Measurements from ENCODE around the gene RASL10A. TPM values are rescaled to one million over a fixed set of nuclear protein-coding genes. Genes with fewer than 3 reads are reported as not detected.
"Not testable (repeated sequence)": the region's sequence is repeated elsewhere in the genome, so short reads cannot be mapped to it uniquely, and the experiment has no call there.

The RASL10A gene, protein sequence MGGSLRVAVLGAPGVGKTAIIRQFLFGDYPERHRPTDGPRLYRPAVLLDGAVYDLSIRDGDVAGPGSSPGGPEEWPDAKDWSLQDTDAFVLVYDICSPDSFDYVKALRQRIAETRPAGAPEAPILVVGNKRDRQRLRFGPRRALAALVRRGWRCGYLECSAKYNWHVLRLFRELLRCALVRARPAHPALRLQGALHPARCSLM
- total RNA-seq (2022) (1.6 and 2.2 TPM in 2 replicates), Bru-seq, nascent RNA (percentile 25 among the genes with signal in this experiment), BruChase-seq, experiment 1, labeled RNA remaining after a 6-hour chase (percentile 46 among the genes with signal in this experiment), BruChase-seq, experiment 2, labeled RNA remaining after a 2-hour chase (percentile 32 among the genes with signal in this experiment)
- long read RNA-seq, result 0 reads

DNA sequence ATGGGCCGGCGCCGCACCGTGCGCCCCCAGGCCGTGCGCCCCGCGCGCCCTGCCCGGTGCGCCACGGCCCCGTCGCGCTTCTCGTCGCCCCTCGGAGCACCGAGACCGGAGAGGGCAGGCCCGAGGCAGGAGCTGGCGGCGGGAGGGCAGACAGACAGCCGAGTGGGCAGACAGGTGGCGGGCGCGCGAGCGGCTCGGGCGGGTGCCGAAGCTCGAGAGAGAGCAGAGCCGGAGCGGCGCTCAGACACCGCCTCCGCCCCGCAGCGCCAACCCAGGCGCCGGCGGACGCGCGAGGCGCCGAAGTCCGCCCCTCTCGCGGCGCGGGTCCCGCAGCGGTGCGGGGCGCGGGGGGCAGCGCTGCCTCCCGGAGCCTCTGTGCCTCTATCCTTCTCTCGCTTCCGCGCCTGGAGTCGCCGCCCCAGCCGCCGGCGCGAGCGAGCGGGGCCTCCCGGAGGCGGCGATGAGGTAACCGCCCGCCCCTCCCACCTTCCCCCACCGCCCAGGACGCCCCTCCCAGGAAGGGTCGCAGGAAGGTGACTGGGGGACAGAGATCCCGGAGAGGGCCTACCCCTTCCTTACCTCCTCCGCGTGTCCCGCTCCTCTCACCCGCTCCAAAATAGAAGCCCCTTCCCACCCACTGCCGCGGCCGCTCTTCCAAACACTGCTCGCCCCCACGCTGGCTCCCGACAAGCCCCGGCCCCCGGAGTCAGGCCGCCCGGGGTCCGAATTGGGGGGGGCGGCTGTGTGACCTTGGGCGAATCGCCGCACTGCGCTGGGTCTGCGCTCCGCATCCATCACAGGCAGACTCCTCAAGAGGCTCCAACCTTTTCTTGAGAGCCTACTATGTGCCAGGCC is at the start of gene RASL10A:
RASL10A (minus strand) TSS at position 412 of the 855 bp plus-strand sequence. CDS start 451 bp downstream, outside the sequence.
- Mint-ChIP-seq H3K36me3 (ENCODE audit: insufficient read depth, unreplicated experiment) (peaks cover 25% of the 10 kb centered on the region), H3K27me3 (ENCODE audit: unreplicated experiment) (peaks cover 40% of the 10 kb centered on the region), H3K9me3 (ENCODE audit: low read depth, unreplicated experiment) (no peaks in the 10 kb centered on the region), H3K4me3 (ENCODE audit: low read depth, unreplicated experiment) (peak within 1 kb of the TSS; percentile 38), H3K27ac (ENCODE audit: unreplicated experiment) (no peak within 1 kb of the TSS), H3K4me1 (ENCODE audit: low read depth, unreplicated experiment) (peaks cover 25% of the 10 kb centered on the region)
- CTCF ChIA-PET, result no interaction called here
- TF ChIP-seq, protein P1, sequence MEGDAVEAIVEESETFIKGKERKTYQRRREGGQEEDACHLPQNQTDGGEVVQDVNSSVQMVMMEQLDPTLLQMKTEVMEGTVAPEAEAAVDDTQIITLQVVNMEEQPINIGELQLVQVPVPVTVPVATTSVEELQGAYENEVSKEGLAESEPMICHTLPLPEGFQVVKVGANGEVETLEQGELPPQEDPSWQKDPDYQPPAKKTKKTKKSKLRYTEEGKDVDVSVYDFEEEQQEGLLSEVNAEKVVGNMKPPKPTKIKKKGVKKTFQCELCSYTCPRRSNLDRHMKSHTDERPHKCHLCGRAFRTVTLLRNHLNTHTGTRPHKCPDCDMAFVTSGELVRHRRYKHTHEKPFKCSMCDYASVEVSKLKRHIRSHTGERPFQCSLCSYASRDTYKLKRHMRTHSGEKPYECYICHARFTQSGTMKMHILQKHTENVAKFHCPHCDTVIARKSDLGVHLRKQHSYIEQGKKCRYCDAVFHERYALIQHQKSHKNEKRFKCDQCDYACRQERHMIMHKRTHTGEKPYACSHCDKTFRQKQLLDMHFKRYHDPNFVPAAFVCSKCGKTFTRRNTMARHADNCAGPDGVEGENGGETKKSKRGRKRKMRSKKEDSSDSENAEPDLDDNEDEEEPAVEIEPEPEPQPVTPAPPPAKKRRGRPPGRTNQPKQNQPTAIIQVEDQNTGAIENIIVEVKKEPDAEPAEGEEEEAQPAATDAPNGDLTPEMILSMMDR (IDR thresholded peaks at IDR 0.05; ENCODE audit: unreplicated experiment), result no peak
- intact Hi-C loops (cut with micrococcal nuclease; ENCODE audit: unreplicated experiment), result no loop called here
- DNase-seq, result no peak
- BruUV-seq (replicated peaks), result no TSS peak

DNA sequence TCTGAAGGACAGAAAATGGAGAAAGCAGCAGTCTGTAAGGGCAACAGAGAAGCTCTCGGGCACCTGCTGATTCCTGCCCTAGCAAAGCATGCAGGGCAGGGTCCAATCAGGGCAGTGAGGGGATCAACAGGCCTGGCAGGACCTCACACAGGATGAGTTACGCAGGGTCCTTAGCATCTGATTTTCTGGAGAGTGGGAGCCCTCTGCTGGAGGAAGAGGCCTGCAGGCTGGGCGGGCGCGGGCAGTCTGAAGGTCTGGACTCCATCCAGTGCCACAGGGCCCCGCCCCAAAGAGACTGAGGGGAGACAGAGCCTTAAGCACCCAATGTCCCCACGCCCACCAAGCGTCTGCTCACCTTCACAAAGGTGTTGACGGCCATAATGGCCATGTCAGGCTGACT is 44.0 kb upstream of the RASL10A start:
- Mint-ChIP-seq H3K36me3 (ENCODE audit: insufficient read depth, unreplicated experiment) (peaks cover 24% of the 10 kb centered on the region), H3K9me3 (ENCODE audit: low read depth, unreplicated experiment) (no peaks in the 10 kb centered on the region), H3K4me1 (ENCODE audit: low read depth, unreplicated experiment) (peaks cover 8% of the 10 kb centered on the region), H3K27me3 (ENCODE audit: unreplicated experiment) (no peaks in the 10 kb centered on the region), H3K27ac (ENCODE audit: unreplicated experiment) (no peak overlapping the region), H3K4me3 (ENCODE audit: low read depth, unreplicated experiment) (no peak overlapping the region)
- no TSS peak for BruUV-seq (replicated peaks)
- DNase-seq, result peak; percentile 49
- intact Hi-C loops (cut with micrococcal nuclease; ENCODE audit: unreplicated experiment), result no loop called here
- CTCF ChIA-PET, result interaction anchor here (0.8 kb wide), 1 partner anchor 53 kb away, joined by 3 read pairs; the partner anchor contains the start of gene GAS2L1
- TF ChIP-seq, protein P1 (IDR thresholded peaks at IDR 0.05; ENCODE audit: unreplicated experiment), result peak; percentile 20

DNA sequence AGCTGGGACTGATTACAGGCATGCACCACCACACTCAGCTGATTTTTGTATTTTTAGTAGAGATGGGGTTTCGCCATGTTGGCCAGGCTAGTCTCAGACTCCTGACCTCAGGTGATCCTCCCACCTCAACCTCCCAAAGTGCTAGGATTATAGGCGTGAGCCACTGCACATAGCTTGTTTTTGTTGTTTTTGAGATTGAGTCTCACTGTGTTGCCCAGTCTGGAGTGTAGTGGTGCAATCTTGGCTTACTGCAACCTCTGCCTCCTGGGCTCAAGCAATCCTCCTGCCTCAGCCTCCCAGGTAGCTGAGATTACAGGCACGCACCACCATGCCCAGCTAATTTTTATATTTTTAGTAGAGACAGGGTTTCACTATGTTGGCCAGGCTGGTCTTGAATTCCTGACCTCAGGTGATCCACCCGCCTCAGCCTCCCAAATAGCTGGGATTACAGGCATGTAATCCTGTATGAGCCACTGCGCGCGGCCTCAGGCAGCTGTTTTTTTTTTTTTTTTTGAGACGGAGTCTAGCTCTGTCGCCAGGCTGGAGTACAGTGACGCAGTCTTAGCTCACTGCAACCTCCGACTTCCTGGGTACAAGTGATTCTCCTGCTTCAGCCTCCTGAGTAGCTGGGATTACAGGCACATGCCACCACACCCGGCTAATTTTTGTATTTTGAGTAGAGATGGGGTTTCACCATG is 41.8 kb upstream of the RASL10A start:
- DNase-seq; H3K27ac Mint-ChIP-seq (ENCODE audit: unreplicated experiment); CTCF ChIA-PET; H3K27me3 Mint-ChIP-seq (ENCODE audit: unreplicated experiment); BruUV-seq (replicated peaks); H3K4me1 Mint-ChIP-seq (ENCODE audit: low read depth, unreplicated experiment); H3K4me3 Mint-ChIP-seq (ENCODE audit: low read depth, unreplicated experiment); H3K9me3 Mint-ChIP-seq (ENCODE audit: low read depth, unreplicated experiment); intact Hi-C loops (cut with micrococcal nuclease; ENCODE audit: unreplicated experiment): not testable (repeated sequence)
- H3K36me3 Mint-ChIP-seq (ENCODE audit: insufficient read depth, unreplicated experiment), result peaks cover 35% of the 10 kb centered on the region

DNA sequence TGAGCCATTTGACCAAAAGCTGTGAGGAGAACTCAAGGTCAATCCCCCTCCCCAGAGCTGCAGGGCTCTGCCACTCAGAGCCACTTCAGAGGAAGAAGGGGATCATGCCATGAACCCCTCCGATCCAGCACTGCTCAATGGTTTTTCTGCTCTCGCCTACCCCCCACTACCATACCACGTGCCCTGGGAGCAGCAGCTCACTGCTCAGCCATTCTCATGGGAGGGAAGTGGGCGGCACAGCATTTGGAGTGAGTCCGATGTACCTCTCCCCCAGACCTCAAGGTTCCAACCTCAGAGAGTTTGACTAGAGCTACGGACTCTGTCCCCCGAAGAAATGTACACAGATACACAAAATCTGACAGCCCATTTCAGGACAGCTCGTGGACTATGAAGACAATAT is 38.4 kb upstream of the RASL10A start:
- no peaks in the 10 kb centered on the region for H3K4me1 Mint-ChIP-seq (ENCODE audit: low read depth, unreplicated experiment)
- H3K9me3 Mint-ChIP-seq (ENCODE audit: low read depth, unreplicated experiment), result no peaks in the 10 kb centered on the region
- no peak overlapping the region for H3K27ac Mint-ChIP-seq (ENCODE audit: unreplicated experiment)
- intact Hi-C loops (cut with micrococcal nuclease; ENCODE audit: unreplicated experiment), result no loop called here
- TF ChIP-seq, protein P1 (IDR thresholded peaks at IDR 0.05; ENCODE audit: unreplicated experiment), result no peak
- CTCF ChIA-PET, result interaction anchor here (0.6 kb wide), 1 partner anchor 24 kb away, joined by 3 read pairs; no protein-coding TSS in a partner anchor
- peaks cover 34% of the 10 kb centered on the region for H3K36me3 Mint-ChIP-seq (ENCODE audit: insufficient read depth, unreplicated experiment)
- no peaks in the 10 kb centered on the region for H3K27me3 Mint-ChIP-seq (ENCODE audit: unreplicated experiment)
- DNase-seq, result no peak
- no TSS peak for BruUV-seq (replicated peaks)
- no peak overlapping the region for H3K4me3 Mint-ChIP-seq (ENCODE audit: low read depth, unreplicated experiment)
